GM10847 (cell line): Measurements from ENCODE around the gene NRF1.

Experiments
- POLR2A ChIP-seq: IDR thresholded peaks from 2 replicates; pipeline ENCODE4 v1.6.1; 2011; ENCODE audit not compliant: insufficient read length; ENCODE audit errors: extremely low read depth

The NRF1 gene

DNA sequence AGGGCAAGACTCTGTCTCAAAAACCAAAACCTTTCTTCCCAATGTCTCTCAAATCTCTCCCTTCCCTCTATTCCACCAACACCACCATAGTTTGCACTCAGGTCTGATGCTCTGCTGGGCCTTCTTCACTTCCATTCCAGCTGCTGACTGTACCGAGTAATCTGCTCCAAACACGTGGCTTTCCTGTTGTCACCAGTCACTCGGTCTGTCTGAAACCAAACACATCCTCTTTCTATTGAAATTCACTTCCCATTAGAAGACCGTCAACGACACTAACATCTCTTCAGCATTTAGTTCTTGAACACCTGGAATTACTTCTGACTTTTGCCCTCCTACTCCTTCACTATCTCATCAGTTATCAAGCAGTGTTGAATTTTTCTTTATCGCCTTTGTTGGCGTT is 4.7 kb upstream of the NRF1 start:
- no peak for TF ChIP-seq POLR2A

DNA sequence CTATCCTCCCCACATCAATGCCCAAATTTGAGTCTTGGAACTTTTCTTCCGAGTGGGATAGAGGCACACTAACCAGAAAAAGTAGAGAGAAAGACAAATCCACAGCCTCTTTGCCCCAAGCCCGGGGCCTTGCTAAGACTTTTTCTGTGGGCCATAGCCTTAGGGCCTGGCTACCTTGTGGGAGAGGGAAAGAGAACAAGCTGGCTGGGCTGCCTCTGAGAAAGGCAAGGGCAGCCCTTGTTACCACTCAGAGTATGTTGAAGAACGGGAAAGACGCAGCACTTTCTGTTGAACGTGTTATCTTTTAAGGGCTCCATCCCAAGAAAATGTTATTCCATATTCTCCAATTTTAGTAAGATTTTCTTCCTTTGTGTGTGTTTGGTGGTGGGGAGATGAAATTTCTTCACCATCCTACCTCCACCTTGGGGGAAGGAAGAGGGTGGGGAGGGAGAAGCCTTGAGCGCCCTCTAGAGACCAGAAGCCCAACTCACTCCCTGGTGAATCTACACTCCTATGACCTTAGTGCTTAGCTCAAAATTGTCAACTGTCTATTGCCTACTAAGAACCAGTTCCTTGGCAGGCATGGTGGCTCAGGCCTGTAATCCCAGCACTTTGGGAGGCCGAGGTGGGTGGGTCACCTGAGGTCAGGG is 3.9 kb upstream of the NRF1 start:
- no peak for TF ChIP-seq POLR2A

DNA sequence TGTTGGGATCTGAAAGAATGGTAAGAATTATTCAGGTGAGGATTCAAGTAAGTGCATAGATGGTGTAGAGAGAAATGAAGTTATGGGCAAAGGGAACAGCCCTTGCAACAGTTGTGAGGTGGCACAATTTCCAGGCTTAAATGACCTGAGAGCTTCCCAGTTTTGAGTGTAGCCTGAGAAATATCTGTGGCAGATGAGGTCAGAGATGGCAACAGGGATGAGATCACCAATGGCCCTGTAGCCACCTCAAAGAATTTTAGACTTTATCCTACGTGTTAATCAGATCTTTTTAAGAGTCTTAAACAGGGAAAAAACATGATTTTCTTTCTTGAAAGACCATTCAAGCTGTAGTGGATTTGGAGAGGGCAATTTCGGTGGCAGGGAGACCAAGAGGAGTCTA is 1.9 kb upstream of the NRF1 start:
- no peak for TF ChIP-seq POLR2A

DNA sequence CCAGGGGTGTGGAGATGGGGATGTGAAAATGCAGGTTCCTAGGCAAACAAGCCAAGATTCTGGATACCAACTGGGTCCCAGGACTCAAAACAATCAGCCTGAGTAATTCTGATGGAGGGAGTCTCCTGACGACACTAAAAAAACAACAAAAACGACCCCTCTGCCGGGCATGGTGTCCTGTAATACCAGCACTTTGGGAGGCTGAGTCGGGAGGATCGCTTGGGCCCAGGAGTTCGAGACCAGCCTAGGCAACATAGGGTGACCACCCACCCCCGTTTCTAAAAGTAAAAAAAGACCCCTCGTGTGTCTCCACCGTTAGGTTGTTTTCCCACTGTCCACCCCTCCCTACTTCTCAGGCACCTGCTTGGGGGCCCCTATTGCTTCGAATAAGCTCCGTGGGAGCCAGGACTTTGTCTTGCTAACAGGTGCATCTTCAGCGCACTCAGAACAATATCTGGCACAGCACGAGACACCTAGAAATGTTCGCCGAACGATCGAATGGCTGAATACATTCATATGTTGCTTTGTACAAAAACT is 743 bp upstream of the NRF1 start:
- TF ChIP-seq POLR2A: no peak

DNA sequence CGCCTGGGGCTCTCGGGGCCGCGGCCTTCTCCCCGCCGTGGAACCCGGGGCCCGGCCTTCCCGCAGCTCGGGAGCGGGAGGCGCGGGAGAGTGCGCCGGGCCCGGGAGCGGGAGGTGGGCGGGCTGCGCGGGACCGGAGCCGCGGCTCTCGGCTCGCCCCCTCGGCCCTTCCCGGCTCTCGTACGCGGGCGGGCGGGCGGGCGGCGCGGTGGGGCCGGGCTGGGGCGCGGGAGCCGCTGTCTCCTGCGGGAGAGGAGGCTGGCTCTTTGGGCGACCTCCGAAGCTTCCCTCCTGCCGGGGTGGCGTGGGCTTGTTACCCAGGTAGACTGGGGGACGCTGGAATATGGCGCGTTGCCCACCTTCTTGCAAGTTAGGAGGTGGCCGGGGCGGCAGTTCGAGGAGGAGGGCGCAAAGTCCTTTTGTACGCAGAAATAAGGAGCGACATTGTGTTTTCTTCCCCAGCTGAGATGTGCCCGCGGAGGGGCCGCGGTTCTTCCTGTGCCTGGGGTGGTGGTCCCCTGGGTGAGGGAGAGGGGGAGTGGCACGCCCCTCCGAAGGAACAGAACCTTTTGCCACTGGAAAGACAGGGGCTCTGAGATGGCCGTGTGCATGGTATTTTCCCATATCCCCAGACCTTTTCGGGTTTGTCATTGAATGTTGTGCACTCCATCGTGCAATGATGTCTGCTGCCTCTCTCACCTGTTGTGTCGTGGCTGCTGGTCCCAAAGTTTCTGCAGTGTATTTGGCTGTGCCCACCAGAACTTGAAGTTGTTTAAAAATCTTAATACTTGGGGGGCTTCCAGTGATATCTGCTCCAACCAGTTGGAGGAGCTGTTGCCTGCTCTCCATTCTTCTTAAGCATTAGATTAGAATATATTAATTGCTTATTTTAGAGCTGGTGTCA is 844 bp downstream of the NRF1 start:
- no peak for TF ChIP-seq POLR2A

DNA sequence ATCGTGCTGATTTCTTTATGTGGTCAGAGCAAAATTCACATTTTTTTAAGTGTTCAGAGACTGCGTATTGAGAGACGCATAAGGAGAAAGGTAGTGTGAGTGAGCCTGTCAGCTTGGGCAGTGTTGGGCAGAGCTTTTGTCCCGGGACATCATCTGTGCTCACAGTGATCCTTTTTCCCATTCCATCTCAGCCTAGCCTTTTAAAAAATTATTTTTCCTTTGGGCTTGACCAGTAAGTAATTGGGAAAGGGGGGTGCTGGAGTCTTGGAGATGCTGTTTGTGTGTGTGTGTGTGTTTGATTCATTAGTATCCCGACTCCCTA is 1.5 kb downstream of the NRF1 start:
- no peak for TF ChIP-seq POLR2A

- no peak for TF ChIP-seq POLR2A
Measured at GRCh38 chr7:129615018-129615417, 3.5 kb downstream of the NRF1 start.

DNA sequence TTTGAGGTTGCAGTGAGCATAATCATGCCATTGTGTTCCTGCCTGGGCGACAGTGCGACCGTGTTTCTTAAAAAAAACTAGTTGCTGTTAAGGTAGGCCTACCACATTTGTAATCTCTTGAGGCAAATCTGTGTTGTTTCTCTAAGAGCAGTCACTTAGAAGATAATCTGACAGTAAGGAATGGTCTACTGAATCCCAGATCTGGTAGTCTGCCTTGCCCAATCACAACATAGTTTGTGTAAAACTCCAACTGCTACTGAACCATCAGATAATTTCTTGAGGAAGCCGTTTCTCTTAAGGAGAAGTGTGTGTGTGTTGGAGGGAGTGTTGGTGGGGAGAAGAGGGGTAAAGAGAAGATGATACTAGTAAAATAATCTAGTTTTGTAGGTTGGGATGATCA is 5.0 kb downstream of the NRF1 start:
- TF ChIP-seq POLR2A: no peak

- no peak for TF ChIP-seq POLR2A
Measured at GRCh38 chr7:129617178-129617577, 5.7 kb downstream of the NRF1 start.

GRCh38 chr7:129617652-129618051 is 6.1 kb downstream of the NRF1 start:
- no peak for TF ChIP-seq POLR2A

DNA sequence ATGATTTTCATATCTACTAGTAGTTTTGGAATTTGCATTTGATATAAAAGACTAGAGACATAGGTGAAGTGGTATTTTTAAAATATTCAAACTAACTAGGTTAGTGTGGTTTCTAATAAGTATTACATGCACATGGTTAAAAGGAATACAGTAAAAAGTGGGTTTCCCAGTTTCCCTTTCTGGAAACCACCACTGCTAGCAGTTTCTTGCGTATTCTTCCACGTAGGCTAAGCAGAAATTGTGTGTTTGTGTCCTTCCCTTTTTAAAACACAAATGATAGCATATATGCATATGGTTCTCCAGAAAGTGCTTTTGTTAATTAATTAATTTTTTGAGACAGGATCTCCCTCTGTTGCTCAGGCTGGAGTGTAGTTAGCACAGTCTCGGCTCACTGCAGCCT is 15.4 kb downstream of the NRF1 start:
- no peak for TF ChIP-seq POLR2A

- TF ChIP-seq POLR2A: no peak
Measured at GRCh38 chr7:129630341-129630740, 18.8 kb downstream of the NRF1 start.

DNA sequence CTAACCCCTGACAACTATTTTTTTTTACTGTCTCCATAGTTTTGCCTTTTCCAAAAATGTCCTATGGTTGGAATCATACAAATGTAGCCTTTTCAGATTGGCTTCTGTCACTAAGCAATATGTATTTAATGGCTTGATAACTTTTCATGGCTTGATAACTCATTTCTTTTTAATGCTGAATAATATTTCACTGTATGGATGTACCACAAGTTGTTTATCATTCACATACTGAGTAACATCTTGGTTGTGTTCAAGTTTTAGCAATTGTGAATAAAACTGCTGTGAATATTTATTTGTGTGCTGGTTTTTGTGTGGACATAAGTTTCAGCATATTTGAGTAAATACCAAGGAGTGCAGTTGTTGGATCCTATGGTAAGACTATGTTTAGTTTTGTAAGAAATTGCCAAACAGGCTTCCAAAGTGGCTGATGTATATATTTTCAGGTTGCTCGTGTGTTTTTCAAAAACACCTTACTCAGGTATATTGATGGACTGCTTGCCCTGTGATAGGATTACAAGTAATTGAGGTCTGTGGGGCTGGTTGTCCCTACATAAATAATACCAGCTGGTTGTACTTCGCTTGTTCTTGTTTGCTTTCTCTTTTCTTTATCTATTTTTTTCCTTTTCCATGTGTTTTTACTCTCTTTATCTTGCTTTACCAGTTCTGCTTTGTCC is 23.0 kb downstream of the NRF1 start:
- TF ChIP-seq POLR2A: no peak

GRCh38 chr7:129635300-129636029 is 23.9 kb downstream of the NRF1 start:
- no peak for TF ChIP-seq POLR2A

DNA sequence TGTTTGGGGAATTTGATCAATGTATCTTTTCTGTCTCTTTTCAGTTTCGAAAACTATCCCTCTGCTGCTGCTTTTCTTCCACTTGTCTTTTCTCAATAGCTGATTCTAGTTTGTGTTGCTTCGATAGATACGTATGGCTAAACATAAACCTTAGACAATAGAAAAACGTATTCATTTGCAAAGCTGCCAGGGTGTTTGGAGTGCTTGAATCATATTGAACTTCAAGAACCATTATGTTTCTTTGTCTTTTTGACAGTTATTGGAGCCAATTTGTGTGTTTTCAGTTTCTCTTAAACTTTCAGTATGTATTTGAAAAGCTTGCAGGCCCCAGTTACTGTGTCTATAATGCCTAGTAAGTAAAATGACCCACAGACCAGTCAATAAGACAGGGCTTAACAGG is 25.1 kb downstream of the NRF1 start:
- no peak for TF ChIP-seq POLR2A
